C4-2B (cell line): ENCODE results near the gene EIF4G2.

Experiments
- H3K27ac ChIP-seq: fragments of 450-650 bp; 2 replicates; pipeline ENCODE4 v1.5.1; 2017
- ZFX ChIP-seq: fragments of 450-650 bp; IDR thresholded peaks from 2 replicates; pipeline ENCODE4 v1.6.1; 2017
- TF ChIP-seq, protein P1 (sequence below): fragments of 450-650 bp; conservative IDR thresholded peaks from 2 replicates; pipeline ENCODE4 v1.5.1; 2017; ENCODE audit warnings: mild to moderate bottlenecking

The EIF4G2 gene

DNA sequence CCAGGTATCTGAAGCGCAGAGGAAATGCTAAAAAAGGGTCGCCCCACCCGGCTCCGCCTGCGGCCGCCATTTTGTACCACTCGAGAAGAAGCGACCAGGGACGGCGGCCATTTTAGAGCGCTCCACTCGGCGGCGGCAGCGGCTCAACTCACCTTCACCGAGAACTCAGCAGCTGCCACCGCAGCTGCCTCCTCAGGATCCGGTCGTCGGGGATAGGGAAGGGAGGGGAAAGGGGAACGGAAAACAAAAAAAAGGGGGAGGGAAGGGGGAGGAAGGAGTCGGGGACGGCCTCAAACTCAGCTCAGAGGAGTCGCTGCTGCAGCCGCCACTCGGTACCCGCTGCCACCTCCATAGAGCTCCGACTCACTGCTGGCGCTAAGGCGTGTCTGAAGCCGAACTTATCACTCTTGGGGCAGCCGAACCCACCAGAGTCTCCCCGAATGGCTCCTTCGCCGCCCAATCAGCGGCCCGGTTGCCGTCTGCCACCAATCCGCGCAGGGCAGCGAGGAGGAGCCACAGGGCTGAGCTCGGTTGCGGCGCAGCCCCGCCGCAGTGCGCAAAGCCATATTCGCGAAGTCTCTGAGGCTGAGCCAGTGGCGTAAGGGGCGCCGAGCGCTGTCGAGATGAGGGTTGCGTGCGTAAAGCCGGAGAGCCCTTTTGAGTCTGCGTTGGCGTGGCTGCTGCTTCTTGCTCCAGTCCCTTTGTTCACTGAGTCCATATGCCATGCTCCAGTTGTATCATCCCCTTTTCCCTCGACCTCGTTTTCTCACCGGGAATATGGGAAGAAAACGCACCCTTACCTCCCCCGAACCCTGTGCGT, at the start of gene EIF4G2:
Gene EIF4G2, minus strand, starts transcription at position 374 of the 820 bp plus-strand sequence.
- peak within 1 kb of the TSS; percentile 100 for H3K27ac ChIP-seq
- TF ChIP-seq, protein P1, sequence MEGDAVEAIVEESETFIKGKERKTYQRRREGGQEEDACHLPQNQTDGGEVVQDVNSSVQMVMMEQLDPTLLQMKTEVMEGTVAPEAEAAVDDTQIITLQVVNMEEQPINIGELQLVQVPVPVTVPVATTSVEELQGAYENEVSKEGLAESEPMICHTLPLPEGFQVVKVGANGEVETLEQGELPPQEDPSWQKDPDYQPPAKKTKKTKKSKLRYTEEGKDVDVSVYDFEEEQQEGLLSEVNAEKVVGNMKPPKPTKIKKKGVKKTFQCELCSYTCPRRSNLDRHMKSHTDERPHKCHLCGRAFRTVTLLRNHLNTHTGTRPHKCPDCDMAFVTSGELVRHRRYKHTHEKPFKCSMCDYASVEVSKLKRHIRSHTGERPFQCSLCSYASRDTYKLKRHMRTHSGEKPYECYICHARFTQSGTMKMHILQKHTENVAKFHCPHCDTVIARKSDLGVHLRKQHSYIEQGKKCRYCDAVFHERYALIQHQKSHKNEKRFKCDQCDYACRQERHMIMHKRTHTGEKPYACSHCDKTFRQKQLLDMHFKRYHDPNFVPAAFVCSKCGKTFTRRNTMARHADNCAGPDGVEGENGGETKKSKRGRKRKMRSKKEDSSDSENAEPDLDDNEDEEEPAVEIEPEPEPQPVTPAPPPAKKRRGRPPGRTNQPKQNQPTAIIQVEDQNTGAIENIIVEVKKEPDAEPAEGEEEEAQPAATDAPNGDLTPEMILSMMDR = no peak
- no peak for TF ChIP-seq ZFX

DNA sequence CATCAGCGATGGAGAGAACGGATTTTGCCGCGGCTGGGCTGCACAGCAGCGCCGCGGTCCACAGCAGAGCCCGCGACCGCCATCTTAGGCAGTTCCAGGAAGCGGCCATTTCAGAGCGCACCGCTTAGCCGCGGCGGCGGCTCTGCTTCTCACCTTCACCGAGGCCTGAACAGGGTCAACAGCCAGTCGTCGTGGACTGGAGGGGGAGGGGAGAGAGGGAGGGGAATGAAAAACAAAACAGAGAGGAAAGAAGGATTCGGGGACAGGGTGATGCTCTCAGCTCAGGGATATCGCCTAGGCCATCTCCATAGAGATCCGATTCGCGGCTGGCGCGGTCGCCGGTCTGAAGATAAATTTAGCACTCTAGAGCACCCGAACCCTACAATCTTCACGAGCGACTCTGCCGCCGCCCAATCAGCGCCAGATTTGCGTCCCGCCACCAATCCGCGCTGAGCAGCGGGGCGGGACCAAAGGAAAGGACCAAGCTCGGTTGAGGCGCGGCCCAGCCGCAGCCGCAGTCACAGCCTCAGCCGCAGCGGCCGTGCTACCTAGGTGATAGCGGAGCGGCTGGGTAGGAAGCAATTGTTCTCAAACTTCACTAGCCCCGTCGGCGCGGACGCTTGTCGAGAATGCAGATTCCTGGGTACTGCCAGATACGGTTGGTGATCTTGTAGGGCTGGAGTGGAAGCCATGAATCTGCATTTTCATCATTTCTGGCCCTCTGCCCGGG, 49.1 kb upstream of the EIF4G2 start, which contains the start of gene ZBED5:
Gene ZBED5, minus strand, starts transcription at position 345 of the 730 bp plus-strand sequence. CDS start 3,108 bp downstream, outside the sequence.
- H3K27ac ChIP-seq = peak within 1 kb of the TSS; percentile 98
- no peak for TF ChIP-seq ZFX
- TF ChIP-seq, protein P1 = no peak

DNA sequence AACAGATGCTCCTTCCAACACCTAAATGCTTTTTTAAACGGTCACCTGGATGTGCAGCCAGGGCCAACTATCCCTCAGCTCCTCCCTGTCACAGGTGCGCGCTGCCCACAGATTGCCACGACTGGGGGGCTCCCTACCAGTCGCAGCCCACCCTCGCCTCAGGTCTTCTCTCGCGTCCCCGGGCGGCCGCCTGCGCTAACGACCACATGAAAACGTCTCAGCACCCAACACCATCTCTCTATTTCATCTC, 48.7 kb upstream of the EIF4G2 start:
- TF ChIP-seq, protein P1 = no peak
- no peak for TF ChIP-seq ZFX
- peak overlapping the region; percentile 98 for H3K27ac ChIP-seq

DNA sequence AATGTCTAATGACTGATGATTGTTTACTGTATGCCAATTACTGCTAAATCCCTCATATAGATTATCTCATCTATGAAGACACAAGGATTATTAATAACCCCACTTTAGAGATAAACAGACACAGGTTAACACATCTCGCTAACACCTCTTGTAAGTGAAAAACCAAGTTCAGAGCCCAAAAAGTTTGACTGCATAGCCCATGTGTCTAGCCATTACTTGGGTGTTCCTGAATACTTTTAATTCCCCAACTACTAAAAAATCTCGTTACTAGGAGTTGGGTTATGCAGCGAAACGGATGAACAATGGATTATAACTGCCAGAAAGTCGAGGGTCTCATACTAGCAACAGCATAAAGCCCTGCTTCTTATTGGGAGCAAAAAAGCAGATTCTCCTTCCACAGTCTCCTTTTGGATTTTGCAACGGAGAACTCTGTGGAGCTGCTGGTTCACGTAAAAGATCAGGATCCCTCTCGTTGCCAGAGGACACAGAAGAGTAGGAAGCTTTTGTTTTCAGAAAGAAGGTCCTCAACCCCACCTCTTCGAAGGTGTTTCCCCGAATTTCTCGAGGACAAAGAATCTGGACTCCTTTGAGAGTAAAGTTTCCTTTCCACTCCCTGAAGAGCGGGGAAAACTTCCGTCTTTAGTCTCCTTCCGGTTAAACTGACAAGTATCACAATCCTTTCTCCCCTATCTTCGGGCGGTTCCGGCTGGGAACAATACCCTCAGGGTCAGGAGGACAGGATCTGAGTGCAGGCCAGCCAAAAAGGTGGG, 48.1 kb upstream of the EIF4G2 start:
- H3K27ac ChIP-seq = peak overlapping the region; percentile 98
- TF ChIP-seq, protein P1 = no peak
- TF ChIP-seq ZFX = no peak

DNA sequence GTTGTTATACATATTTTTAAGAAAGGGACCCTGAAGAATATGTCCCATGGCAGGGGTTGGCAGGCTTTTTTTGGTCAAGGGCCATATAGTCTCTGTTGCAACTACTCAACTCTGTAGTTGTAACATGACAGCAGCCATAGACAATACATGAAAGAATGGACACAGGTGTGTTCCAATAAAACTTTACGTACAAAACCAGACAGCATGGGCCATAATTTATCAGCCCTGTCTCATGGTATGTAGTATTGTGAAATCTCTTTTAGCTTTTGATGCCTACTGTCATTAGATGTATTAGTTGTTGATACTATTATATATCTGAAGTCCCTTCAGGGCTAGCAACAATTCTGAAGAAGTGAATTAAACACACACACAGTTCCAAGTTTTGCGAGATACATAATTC, 46.6 kb upstream of the EIF4G2 start:
- TF ChIP-seq ZFX = no peak
- TF ChIP-seq, protein P1 = no peak
- no peak overlapping the region for H3K27ac ChIP-seq

DNA sequence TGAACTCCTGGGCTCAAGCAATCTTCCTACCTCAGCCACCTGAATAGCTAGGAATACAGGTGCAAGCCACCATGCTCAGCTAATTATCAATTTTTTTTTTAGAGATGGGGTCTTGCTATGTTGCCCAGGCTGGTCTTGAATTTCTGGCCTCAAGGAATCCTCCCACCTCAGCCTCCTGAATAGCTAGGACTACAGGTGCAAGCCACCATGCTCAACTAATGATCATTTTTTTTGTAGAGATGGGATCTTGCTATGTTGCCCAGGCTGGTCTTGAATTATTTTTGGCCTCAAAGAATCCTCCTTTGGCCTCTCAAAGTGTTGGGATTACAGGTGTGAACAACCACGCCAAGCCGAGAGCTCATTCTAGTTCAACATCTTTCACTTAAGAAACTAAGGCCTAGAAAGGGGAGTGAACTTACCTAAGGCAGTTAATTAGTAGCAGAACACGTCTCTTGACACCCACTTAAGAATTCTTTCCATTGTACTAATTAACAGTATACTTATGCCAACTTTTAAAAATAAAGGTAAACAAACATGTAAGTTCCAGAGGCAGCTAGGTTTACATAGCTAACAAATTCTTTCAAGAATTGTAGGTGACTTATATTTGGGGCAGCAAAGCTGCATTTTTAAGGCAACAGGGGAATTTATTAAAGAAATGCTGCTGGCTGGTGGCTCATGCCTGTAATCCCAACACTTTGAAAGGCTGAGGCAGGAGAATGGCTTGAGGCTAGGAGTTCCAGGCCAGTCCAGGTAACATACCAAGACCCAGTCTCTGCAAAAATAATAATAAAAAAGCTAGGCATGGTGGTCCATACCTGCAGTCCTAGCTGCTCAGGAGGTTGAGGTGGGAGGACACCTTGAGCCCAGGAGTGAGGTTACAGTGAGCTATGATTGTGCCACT, 39.5 kb upstream of the EIF4G2 start:
- TF ChIP-seq, protein P1 = no peak
- no peak for TF ChIP-seq ZFX
- H3K27ac ChIP-seq = no peak overlapping the region
